ENCODE data around the gene HAPLN2. TPM values are rescaled to one million over a fixed set of nuclear protein-coding genes. Genes with fewer than 3 reads are reported as not detected.

The HAPLN2 gene
- total RNA-seq, 6 experiments from 2014 or later: not detected

- Histone ChIP-seq H3K36me3 (no peaks in the 10 kb centered on the region), H3K4me3 (no peak overlapping the region), H3K27ac (no peak overlapping the region), H3K9me3 (no peaks in the 10 kb centered on the region), H3K4me1 (peaks cover 0 to 19% (median 2%) of the 10 kb centered on the region in 4 donors), H3K27me3 (peaks cover 5 to 15% of the 10 kb centered on the region in 2 donors)
- ATAC-seq (no peak), DNase-seq (no peak)
- WGBS (ENCODE audit: insufficient coverage, low coverage, low lambda C conversion rate, missing lambda C conversion rate): 62% methylated on average over 5 of the region's 6 CpGs
- TF ChIP-seq, protein P1, sequence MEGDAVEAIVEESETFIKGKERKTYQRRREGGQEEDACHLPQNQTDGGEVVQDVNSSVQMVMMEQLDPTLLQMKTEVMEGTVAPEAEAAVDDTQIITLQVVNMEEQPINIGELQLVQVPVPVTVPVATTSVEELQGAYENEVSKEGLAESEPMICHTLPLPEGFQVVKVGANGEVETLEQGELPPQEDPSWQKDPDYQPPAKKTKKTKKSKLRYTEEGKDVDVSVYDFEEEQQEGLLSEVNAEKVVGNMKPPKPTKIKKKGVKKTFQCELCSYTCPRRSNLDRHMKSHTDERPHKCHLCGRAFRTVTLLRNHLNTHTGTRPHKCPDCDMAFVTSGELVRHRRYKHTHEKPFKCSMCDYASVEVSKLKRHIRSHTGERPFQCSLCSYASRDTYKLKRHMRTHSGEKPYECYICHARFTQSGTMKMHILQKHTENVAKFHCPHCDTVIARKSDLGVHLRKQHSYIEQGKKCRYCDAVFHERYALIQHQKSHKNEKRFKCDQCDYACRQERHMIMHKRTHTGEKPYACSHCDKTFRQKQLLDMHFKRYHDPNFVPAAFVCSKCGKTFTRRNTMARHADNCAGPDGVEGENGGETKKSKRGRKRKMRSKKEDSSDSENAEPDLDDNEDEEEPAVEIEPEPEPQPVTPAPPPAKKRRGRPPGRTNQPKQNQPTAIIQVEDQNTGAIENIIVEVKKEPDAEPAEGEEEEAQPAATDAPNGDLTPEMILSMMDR (IDR thresholded peaks at IDR 0.05): no peak
- TF ChIP-seq POLR2A (IDR thresholded peaks at IDR 0.05): no peak
- intact Hi-C loops (cut with DNase I): loop anchor here in 1 of 2 donors (10.0 kb wide), 1 partner anchor 52 kb away; the partner anchor contains the start of gene NES
Observed at GRCh38 chr1:156622581-156623297, 3.5 kb downstream of the HAPLN2 start.

GRCh38 chr1:156623946-156624813 is 5.0 kb downstream of the HAPLN2 start:
- ATAC-seq: peak; percentile 65 to 72 (median 70)
- intact Hi-C loops (cut with DNase I): loop anchor here in 1 of 2 donors (10.0 kb wide), 1 partner anchor 51 kb away; the partner anchor contains the start of gene NES
- TF ChIP-seq, protein P1 (IDR thresholded peaks at IDR 0.05): peak in 3 of 4 donors; percentile 19 to 25 (median 20)
- TF ChIP-seq POLR2A (IDR thresholded peaks at IDR 0.05): no peak
- Histone ChIP-seq H3K27me3 (peaks cover 5 to 15% of the 10 kb centered on the region in 2 donors), H3K4me3 (peak overlapping the region in 1 of 3 donors; percentile 27), H3K27ac (no peak overlapping the region), H3K4me1 (peaks cover 0 to 19% (median 2%) of the 10 kb centered on the region in 4 donors), H3K9me3 (no peaks in the 10 kb centered on the region), H3K36me3 (no peaks in the 10 kb centered on the region)
- WGBS (ENCODE audit: insufficient coverage, low coverage, low lambda C conversion rate, missing lambda C conversion rate): 1% methylated on average over 24 of the region's 87 CpGs
- DNase-seq: peak in 2 of 3 donors; percentile 57 to 63

DNA sequence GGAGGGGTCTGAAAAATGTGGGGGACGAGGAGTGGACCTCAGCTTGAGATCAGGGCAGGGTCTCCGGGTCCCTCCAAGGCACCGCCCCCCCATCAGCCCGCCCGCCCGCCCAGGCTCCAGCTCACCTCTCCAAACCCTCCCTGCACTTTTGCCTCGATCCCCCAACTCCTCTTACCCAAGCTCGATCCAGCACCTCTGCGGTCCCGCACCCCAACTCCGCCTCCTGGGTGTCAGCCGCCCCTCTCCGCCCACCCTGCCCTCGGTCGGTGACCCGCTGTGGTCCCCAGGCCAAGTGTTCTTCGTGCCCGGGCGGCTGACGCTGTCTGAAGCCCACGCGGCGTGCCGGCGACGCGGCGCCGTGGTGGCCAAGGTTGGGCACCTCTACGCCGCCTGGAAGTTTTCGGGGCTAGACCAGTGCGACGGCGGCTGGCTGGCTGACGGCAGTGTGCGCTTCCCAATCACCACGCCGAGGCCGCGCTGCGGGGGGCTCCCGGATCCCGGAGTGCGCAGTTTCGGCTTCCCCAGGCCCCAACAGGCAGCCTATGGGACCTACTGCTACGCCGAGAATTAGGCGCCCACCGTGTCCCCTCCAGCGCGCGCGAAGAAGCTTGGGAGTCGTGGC is 5.7 kb downstream of the HAPLN2 start:
- peaks cover 5 to 15% of the 10 kb centered on the region in 2 donors for H3K27me3 ChIP-seq
- no peaks in the 10 kb centered on the region for H3K36me3 ChIP-seq
- intact Hi-C loops (cut with DNase I): loop anchor here in 1 of 2 donors (10.0 kb wide), 1 partner anchor 50 kb away; the partner anchor contains the start of gene NES
- TF ChIP-seq, protein P1 (IDR thresholded peaks at IDR 0.05): no peak
- TF ChIP-seq POLR2A (IDR thresholded peaks at IDR 0.05): no peak
- ATAC-seq: no peak
- H3K27ac ChIP-seq: no peak overlapping the region
- H3K4me1 ChIP-seq: peaks cover 0 to 19% (median 2%) of the 10 kb centered on the region in 4 donors
- no peaks in the 10 kb centered on the region for H3K9me3 ChIP-seq
- WGBS (ENCODE audit: insufficient coverage, low coverage, low lambda C conversion rate, missing lambda C conversion rate): 3% methylated on average over 23 of the region's 55 CpGs
- DNase-seq: no peak
- H3K4me3 ChIP-seq: peak overlapping the region in 1 of 3 donors; percentile 27

GRCh38 chr1:156625436-156626078 is 6.3 kb downstream of the HAPLN2 start:
- H3K9me3 ChIP-seq: no peaks in the 10 kb centered on the region
- ATAC-seq (peak; percentile 71 to 77 (median 74)), DNase-seq (peak in 1 of 3 donors; percentile 54)
- H3K27me3 ChIP-seq: peaks cover 5 to 15% of the 10 kb centered on the region in 2 donors
- intact Hi-C loops (cut with DNase I): loop anchor here in 1 of 2 donors (10.0 kb wide), 1 partner anchor 49 kb away; the partner anchor contains the start of gene NES
- H3K27ac ChIP-seq: no peak overlapping the region
- WGBS (ENCODE audit: insufficient coverage, low coverage, low lambda C conversion rate, missing lambda C conversion rate): 1% methylated on average over 27 of the region's 45 CpGs
- TF ChIP-seq, protein P1 (IDR thresholded peaks at IDR 0.05): peak; percentile 63 to 73 (median 68)
- no peak for TF ChIP-seq POLR2A (IDR thresholded peaks at IDR 0.05)
- peaks cover 0 to 19% (median 2%) of the 10 kb centered on the region in 4 donors for H3K4me1 ChIP-seq
- H3K4me3 ChIP-seq: no peak overlapping the region
- H3K36me3 ChIP-seq: no peaks in the 10 kb centered on the region
